PC-9 (cell line): ENCODE measurements around the gene ARPP21. TPM values are rescaled to one million over a fixed set of nuclear protein-coding genes. Genes with fewer than 3 reads are reported as not detected.

Experiments
- BruUV-seq: library from RNA; stranded (reverse); fragments of 400-500 nt; replicated peaks from 2 replicates; lab custom pipeline; 2021; lab: Mats Ljungman, UMichigan
- CTCF ChIA-PET: fragments of 300-600 bp; sonication (Branson Sonifier 250); formaldehyde crosslinking; loops from one replicate; lab custom pipeline; 2022; ENCODE audit warnings: antibody characterized with exemption; lab: Charles Lee
- POLR2A ChIA-PET: fragments of 300-600 bp; sonication (Branson Sonifier 250); formaldehyde crosslinking; loops from one replicate; lab custom pipeline; 2022; ENCODE audit warnings: antibody characterized with exemption; ENCODE audit not compliant: unreplicated experiment; lab: Charles Lee
- DNase-seq, 2 experiments: peaks; one replicate each; pipeline versions ENCODE4 v3.0.0 to v3.0.0-alpha.2; 2015 to 2022; ENCODE audit warnings: mixed read lengths in 1 of 2
- H2AFZ ChIP-seq: fragments of 200-600 bp; sonication (generic); 2 replicates; pipeline ENCODE4 v1.8.1; 2017; ENCODE audit warnings: antibody characterized with exemption
- H3F3A ChIP-seq: fragments of 200-600 bp; sonication (generic); 2 replicates; pipeline ENCODE4 v1.8.1; 2017; ENCODE audit warnings: antibody characterized with exemption, mild to moderate bottlenecking, low read depth; ENCODE audit not compliant: insufficient read depth
- H3K27ac ChIP-seq: fragments of 200-600 bp; sonication (generic); 2 replicates; pipeline ENCODE4 v1.6.1; 2016; ENCODE audit warnings: mixed run types
- H3K27me3 ChIP-seq: fragments of 200-600 bp; sonication (generic); 2 replicates; pipeline ENCODE4 v1.6.1; 2016; ENCODE audit warnings: low read depth, mixed run types; ENCODE audit not compliant: insufficient read depth
- H3K36me3 ChIP-seq: fragments of 200-600 bp; sonication (generic); 2 replicates; pipeline ENCODE4 v1.6.1; 2016; ENCODE audit warnings: low read depth, mixed run types
- H3K4me1 ChIP-seq: fragments of 200-600 bp; sonication (generic); replicated peaks from 2 replicates; pipeline ENCODE4 v1.6.1; 2016; ENCODE audit warnings: mixed run types; ENCODE audit not compliant: insufficient read depth
- H3K4me2 ChIP-seq: fragments of 200-600 bp; sonication (generic); 2 replicates; pipeline ENCODE4 v1.6.1; 2017; ENCODE audit warnings: mixed run types
- H3K4me3 ChIP-seq: fragments of 200-600 bp; sonication (generic); 2 replicates; pipeline ENCODE4 v1.6.1; 2016; ENCODE audit warnings: mixed run types
- H3K79me2 ChIP-seq: fragments of 200-600 bp; sonication (generic); 2 replicates; pipeline ENCODE4 v1.6.1; 2017; ENCODE audit warnings: low read depth, mixed run types
- H3K9me2 ChIP-seq: fragments of 200-600 bp; sonication (generic); 2 replicates; pipeline ENCODE4 v1.8.1; 2017; ENCODE audit warnings: mild to moderate bottlenecking; ENCODE audit not compliant: insufficient read depth
- H3K9me3 ChIP-seq: fragments of 200-600 bp; sonication (generic); 2 replicates; pipeline ENCODE4 v1.8.1; 2016; ENCODE audit warnings: low read depth; ENCODE audit not compliant: insufficient read depth
- H4K20me1 ChIP-seq: fragments of 200-600 bp; sonication (generic); 2 replicates; pipeline ENCODE4 v1.8.1; 2017; ENCODE audit not compliant: insufficient read depth
- CTCF ChIP-seq: fragments of 200-600 bp; sonication (generic); conservative IDR thresholded peaks from 2 replicates; pipeline ENCODE4 v1.6.1; 2017; ENCODE audit warnings: mixed run types, antibody characterized with exemption, mild to moderate bottlenecking, moderate library complexity
- EZH2 ChIP-seq: fragments of 200-600 bp; sonication (generic); IDR thresholded peaks from 2 replicates; pipeline ENCODE4 v1.8.0; 2017; ENCODE audit warnings: antibody characterized with exemption, low read depth
- intact Hi-C: fragments of 100-400 bp; cut with micrococcal nuclease; formaldehyde crosslinking; loops from one replicate; pipeline ENCODE4 v1.10.0; 2022; ENCODE audit not compliant: unreplicated experiment
- total RNA-seq: library from RNA; stranded (reverse); gene quantifications from 2 replicates; pipeline ENCODE4 v1.2.3, GENCODE V29; 2021

ARPP21 gene
- total RNA-seq, 1 experiment from 2014 or later: not detected

DNA sequence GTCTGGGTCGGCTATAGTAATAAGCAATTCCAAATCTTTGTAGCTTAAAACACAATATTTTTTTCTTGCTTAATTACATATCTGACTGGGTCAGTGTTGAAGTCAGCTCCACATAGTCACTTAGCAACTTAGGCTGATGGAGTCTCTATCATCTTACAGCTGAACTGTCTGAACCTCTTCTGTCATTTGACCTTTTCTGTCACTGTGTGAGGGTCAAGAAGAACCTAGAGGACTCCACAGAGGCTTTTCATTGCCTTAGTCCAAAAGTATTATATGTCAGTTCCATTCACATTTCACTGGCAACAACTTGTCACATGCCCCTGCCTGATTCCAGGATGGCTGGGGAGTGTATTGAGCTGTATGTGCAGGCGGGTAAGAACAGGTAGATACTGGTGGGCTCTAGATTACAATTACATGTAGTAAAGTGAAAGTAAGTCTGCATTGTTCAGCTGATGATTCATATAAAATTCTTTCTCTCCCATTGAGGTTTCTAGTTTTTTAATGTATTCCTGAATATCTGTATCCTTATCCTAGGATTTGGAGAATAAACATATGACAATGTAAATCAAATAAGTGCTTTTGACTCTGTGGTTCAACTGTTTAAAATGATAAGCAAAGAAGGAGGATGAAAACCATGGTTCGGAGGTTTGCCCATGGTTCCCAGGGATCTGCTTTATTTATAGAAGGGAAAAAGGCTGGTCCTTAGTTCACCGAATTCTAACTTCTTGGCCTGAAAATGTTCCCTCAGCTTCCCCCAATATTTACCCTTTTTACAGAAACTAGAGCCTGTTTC is 5.8 kb upstream of the ARPP21 start:
- H3F3A ChIP-seq: no peaks in the 10 kb centered on the region
- H4K20me1 ChIP-seq: no peaks in the 10 kb centered on the region
- no peaks in the 10 kb centered on the region for H3K36me3 ChIP-seq
- H2AFZ ChIP-seq: no peak overlapping the region
- no TSS peak for BruUV-seq
- H3K27ac ChIP-seq: no peak overlapping the region
- no peaks in the 10 kb centered on the region for H3K4me1 ChIP-seq
- H3K79me2 ChIP-seq: no peaks in the 10 kb centered on the region
- ChIA-PET POLR2A (no interaction called here), CTCF (no interaction called here)
- no peak overlapping the region for H3K4me2 ChIP-seq
- H3K27me3 ChIP-seq: no peaks in the 10 kb centered on the region
- no peak overlapping the region for H3K4me3 ChIP-seq
- TF ChIP-seq EZH2: no peak
- H3K9me2 ChIP-seq: no peaks in the 10 kb centered on the region
- intact Hi-C loops: no loop called here
- no peak for DNase-seq
- H3K9me3 ChIP-seq: no peaks in the 10 kb centered on the region

- intact Hi-C loops: no loop called here
- H3K9me3 ChIP-seq: no peaks in the 10 kb centered on the region
Observed at GRCh38 chr3:35635407-35635806, 3.9 kb upstream of the ARPP21 start.

GRCh38 chr3:35635926-35636683 is 3.2 kb upstream of the ARPP21 start:
- intact Hi-C loops: no loop called here
- Histone ChIP-seq H3F3A (no peaks in the 10 kb centered on the region), H3K79me2 (no peaks in the 10 kb centered on the region), H3K9me3 (no peaks in the 10 kb centered on the region), H2AFZ (no peak overlapping the region), H3K9me2 (no peaks in the 10 kb centered on the region), H3K4me1 (no peaks in the 10 kb centered on the region), H3K4me3 (no peak overlapping the region), H3K27me3 (no peaks in the 10 kb centered on the region), H3K4me2 (no peak overlapping the region), H3K36me3 (no peaks in the 10 kb centered on the region), H3K27ac (no peak overlapping the region), H4K20me1 (no peaks in the 10 kb centered on the region)
- no peak for TF ChIP-seq EZH2
- no peak for TF ChIP-seq CTCF
- ChIA-PET POLR2A (no interaction called here), CTCF (no interaction called here)
- no peak for DNase-seq
- BruUV-seq: no TSS peak

More at GRCh38 chr3:35635407-35635806, 3.9 kb upstream of the ARPP21 start:
- Histone ChIP-seq H3K4me2 (no peak overlapping the region), H4K20me1 (no peaks in the 10 kb centered on the region), H3K27me3 (no peaks in the 10 kb centered on the region), H3K79me2 (no peaks in the 10 kb centered on the region), H3K4me3 (no peak overlapping the region), H3K27ac (no peak overlapping the region), H3K9me2 (no peaks in the 10 kb centered on the region), H3K36me3 (no peaks in the 10 kb centered on the region), H3K4me1 (no peaks in the 10 kb centered on the region), H3F3A (no peaks in the 10 kb centered on the region), H2AFZ (no peak overlapping the region)
- CTCF ChIA-PET: no interaction called here
- BruUV-seq: no TSS peak
- TF ChIP-seq CTCF (no peak), EZH2 (no peak)
- POLR2A ChIA-PET: no interaction called here
- DNase-seq: no peak
